HUES64 (cell line): ENCODE data around the gene TTLL7.

ENCODE experiments used
- H3K27ac ChIP-seq: 2 replicates; pipeline ENCODE4 v1.7.0; 2013; ENCODE audit warnings: low read depth, low read length, inconsistent platforms
- H3K27me3 ChIP-seq: 2 replicates; pipeline ENCODE4 v1.6.1; 2013; ENCODE audit warnings: mild to moderate bottlenecking, low read length; ENCODE audit not compliant: insufficient read depth
- H3K36me3 ChIP-seq: 2 replicates; pipeline ENCODE4 v1.6.1; 2013; ENCODE audit warnings: mild to moderate bottlenecking, low read length; ENCODE audit not compliant: insufficient read depth
- H3K4me1 ChIP-seq: 2 replicates; pipeline ENCODE4 v1.6.1; 2013; ENCODE audit warnings: mild to moderate bottlenecking, low read length, moderate library complexity; ENCODE audit not compliant: insufficient read depth
- H3K4me3 ChIP-seq: 2 replicates; pipeline ENCODE4 v1.5.1; 2013; ENCODE audit warnings: mild to moderate bottlenecking, low read length, moderate library complexity
- H3K9ac ChIP-seq: 2 replicates; pipeline ENCODE4 v1.6.1; 2013; ENCODE audit warnings: mild to moderate bottlenecking, low read depth, low read length
- H3K9me3 ChIP-seq: 2 replicates; pipeline ENCODE4 v1.6.1; 2013; ENCODE audit warnings: low read depth, low read length; ENCODE audit not compliant: insufficient read depth
- WGBS: fragments of 150-250, 120-280 bp; methylation state at CpG from one replicate; pipeline ENCODE4 v1.1.7; 2013; ENCODE audit warnings: missing lambda C conversion rate; 5-methylcytosine and 5-hydroxymethylcytosine counted together

Gene TTLL7

DNA sequence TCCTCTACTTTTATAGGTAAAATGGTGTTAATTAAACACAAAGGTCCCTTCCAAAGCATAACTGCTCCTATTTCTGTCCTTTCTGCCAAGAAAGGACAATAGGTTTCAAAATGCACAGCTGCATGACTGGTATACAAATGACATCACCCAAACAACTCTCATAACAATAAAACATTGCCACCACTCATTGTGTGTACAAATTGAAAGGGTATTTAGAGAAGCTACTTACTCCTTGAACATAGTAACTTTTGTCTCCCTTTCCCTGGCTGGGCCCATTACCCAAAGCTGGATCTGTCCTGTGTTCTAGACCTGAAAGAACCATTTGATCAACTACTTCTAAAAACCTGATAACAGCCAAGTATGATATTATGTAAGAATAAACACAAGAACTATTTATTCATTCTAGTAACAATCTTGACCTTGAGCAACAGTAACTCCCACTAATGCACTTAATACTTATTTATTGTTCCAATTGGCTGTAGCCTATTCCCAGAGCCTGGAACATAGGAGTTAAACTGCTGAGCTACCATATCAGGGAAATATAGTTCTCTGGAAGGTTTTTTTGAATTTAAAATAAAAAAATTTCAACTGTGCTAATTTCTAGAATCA lies 38.2 kb downstream of the TTLL7 start:
- Histone ChIP-seq H3K9ac (no peak overlapping the region), H3K27me3 (no peaks in the 10 kb centered on the region), H3K36me3 (no peaks in the 10 kb centered on the region), H3K4me3 (no peak overlapping the region), H3K4me1 (no peaks in the 10 kb centered on the region), H3K9me3 (no peaks in the 10 kb centered on the region), H3K27ac (no peak overlapping the region)

- Histone ChIP-seq H3K27me3 (no peaks in the 10 kb centered on the region), H3K4me3 (no peak overlapping the region), H3K36me3 (no peaks in the 10 kb centered on the region), H3K9ac (no peak overlapping the region), H3K4me1 (no peaks in the 10 kb centered on the region), H3K27ac (no peak overlapping the region), H3K9me3 (no peaks in the 10 kb centered on the region)
- WGBS, result no CpG with 5 or more reads among the region's 1 CpG
Measured at GRCh38 chr1:83959824-83960498, 39.0 kb downstream of the TTLL7 start.

DNA sequence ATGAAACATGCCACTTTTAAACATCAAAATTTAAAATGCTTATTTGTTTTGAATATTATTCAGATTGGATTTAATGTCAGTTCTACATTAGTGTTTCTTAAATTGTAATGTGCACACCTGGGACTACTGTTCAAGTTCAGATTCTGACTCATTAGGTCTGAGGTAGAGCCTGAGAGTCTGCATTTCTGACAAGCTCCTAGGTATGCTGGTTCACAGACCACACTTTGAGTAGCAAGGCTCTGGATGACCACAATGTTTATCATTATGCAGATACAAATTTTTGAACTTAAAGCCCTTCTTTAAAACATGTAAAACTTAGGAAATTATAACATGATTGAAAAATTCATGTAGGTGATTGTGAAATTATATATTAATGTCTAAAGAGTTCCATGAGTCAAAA lies 40.2 kb downstream of the TTLL7 start:
- H3K27me3 ChIP-seq, result no peaks in the 10 kb centered on the region
- H3K9ac ChIP-seq, result no peak overlapping the region
- H3K27ac ChIP-seq, result no peak overlapping the region
- H3K4me1 ChIP-seq, result 0 out of 2 replicates have a peak, but pooled peaks cover 5% of the 10 kb centered on the region
- no peaks in the 10 kb centered on the region for H3K36me3 ChIP-seq
- no peak overlapping the region for H3K4me3 ChIP-seq
- H3K9me3 ChIP-seq, result no peaks in the 10 kb centered on the region

- Histone ChIP-seq H3K9me3 (no peaks in the 10 kb centered on the region), H3K9ac (no peak overlapping the region), H3K27ac (no peak overlapping the region), H3K27me3 (no peaks in the 10 kb centered on the region), H3K4me3 (no peak overlapping the region), H3K36me3 (no peaks in the 10 kb centered on the region), H3K4me1 (0 out of 2 replicates have a peak, but pooled peaks cover 5% of the 10 kb centered on the region)
- WGBS, result 96% methylated on average over 2 of the region's 3 CpGs
Measured at GRCh38 chr1:83954166-83954823, 44.6 kb downstream of the TTLL7 start.

DNA sequence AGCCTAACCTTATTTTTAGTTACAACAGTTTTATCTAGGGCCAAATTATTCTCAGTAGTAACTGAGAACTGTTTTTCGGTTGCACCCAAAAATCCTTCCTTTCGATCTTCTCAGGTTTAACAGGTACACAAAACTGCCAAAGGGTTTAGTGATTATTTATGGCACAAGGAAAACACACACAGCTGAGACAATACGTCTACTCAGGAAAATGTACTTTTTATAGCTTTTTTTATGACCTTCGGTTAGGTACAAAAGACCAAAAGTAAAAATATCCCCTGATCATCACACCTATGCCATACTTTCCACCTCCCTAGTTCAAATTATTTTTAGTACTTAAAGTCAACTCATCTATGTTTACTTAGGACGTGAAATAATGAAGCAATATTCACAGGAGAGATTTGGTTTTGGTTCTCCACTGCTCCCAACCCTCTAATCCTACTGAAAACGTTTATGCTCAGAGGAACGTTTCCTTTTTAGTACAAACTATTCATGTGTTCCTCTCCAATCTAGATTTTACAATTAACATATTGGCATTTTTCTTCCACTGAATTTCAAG lies 48.7 kb downstream of the TTLL7 start:
- H3K9ac ChIP-seq, result no peak overlapping the region
- H3K4me1 ChIP-seq, result 0 out of 2 replicates have a peak, but pooled peaks cover 5% of the 10 kb centered on the region
- 93% methylated on average over 7 of the region's 7 CpGs for WGBS
- H3K36me3 ChIP-seq, result no peaks in the 10 kb centered on the region
- no peaks in the 10 kb centered on the region for H3K27me3 ChIP-seq
- H3K4me3 ChIP-seq, result no peak overlapping the region
- no peak overlapping the region for H3K27ac ChIP-seq
- H3K9me3 ChIP-seq, result no peaks in the 10 kb centered on the region

- H3K36me3 ChIP-seq, result no peaks in the 10 kb centered on the region
- 71% methylated on average over 3 of the region's 3 CpGs for WGBS
- no peak overlapping the region for H3K4me3 ChIP-seq
- H3K9me3 ChIP-seq, result peaks cover 5% of the 10 kb centered on the region; the same call in 1 of the 2 replicates
- no peaks in the 10 kb centered on the region for H3K27me3 ChIP-seq
- H3K4me1 ChIP-seq, result no peaks in the 10 kb centered on the region
- H3K27ac ChIP-seq, result no peak overlapping the region
- no peak overlapping the region for H3K9ac ChIP-seq
Measured at GRCh38 chr1:83942914-83943313, 56.0 kb downstream of the TTLL7 start.

DNA sequence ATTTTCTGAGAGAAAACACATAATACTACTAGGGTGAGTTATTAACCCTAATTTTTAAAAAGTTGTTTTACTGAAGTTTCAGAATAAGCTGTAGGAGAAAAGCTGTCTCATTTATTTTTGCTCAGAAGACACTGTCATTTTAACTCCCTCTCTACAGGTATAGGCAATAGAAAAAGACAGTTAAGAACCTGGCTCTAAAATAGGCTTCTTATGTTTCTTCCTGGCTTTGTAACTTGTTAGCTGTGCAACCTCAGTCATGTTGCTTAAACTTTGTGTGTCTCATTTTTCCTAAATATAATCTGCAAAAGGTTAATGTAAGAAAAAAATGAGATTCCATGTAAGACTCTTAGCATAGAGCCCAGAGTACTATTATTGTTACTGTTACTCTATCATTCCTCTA lies 64.4 kb downstream of the TTLL7 start:
- no peak overlapping the region for H3K4me3 ChIP-seq
- no peaks in the 10 kb centered on the region for H3K9me3 ChIP-seq
- no peak overlapping the region for H3K27ac ChIP-seq
- no peaks in the 10 kb centered on the region for H3K27me3 ChIP-seq
- no peaks in the 10 kb centered on the region for H3K36me3 ChIP-seq
- H3K9ac ChIP-seq, result no peak overlapping the region
- no peaks in the 10 kb centered on the region for H3K4me1 ChIP-seq

- Histone ChIP-seq H3K4me1 (peaks cover 2% of the 10 kb centered on the region; the same call in 1 of the 2 replicates), H3K27me3 (no peaks in the 10 kb centered on the region)
- WGBS, result 98% methylated on average over 3 of the region's 4 CpGs
Measured at GRCh38 chr1:83932693-83933092, 66.2 kb downstream of the TTLL7 start.

DNA sequence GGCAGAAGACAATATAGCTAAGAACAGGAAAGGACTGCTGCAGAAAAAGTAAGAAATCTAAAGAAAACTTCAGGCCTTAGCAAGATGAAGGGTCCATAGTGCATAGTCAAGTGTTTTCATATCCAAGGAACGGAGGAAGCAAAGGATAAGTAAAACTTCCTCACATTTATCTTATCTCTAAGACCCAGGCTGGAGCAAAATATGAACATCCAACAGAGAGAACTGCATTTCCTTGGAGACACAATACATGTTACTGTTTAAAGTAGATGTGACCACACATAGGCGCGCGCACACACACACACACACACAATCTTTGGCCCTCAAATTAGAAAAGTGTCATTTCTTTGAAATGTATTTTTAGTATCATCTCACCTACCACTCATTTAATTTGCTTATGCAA lies 66.7 kb downstream of the TTLL7 start:
- no peaks in the 10 kb centered on the region for H3K27me3 ChIP-seq
- H3K9me3 ChIP-seq, result no peaks in the 10 kb centered on the region
- no peaks in the 10 kb centered on the region for H3K36me3 ChIP-seq
- H3K9ac ChIP-seq, result no peak overlapping the region
- no peak overlapping the region for H3K27ac ChIP-seq
- no peak overlapping the region for H3K4me3 ChIP-seq
- 100% methylated on average over 1 of the region's 4 CpGs for WGBS
- peaks cover 6% of the 10 kb centered on the region; the same call in 1 of the 2 replicates for H3K4me1 ChIP-seq

More at GRCh38 chr1:83932693-83933092, 66.2 kb downstream of the TTLL7 start:
- Histone ChIP-seq H3K9me3 (no peaks in the 10 kb centered on the region), H3K36me3 (no peaks in the 10 kb centered on the region), H3K4me3 (no peak overlapping the region), H3K9ac (no peak overlapping the region), H3K27ac (no peak overlapping the region)

GRCh38 chr1:83931658-83932253 lies 67.2 kb downstream of the TTLL7 start:
- no peaks in the 10 kb centered on the region for H3K36me3 ChIP-seq
- H3K27ac ChIP-seq, result no peak overlapping the region
- H3K9me3 ChIP-seq, result no peaks in the 10 kb centered on the region
- WGBS, result 0% methylated on average over 1 of the region's 2 CpGs
- peaks cover 10% of the 10 kb centered on the region; the same call in 1 of the 2 replicates for H3K4me1 ChIP-seq
- H3K9ac ChIP-seq, result no peak overlapping the region
- H3K27me3 ChIP-seq, result no peaks in the 10 kb centered on the region
- no peak overlapping the region for H3K4me3 ChIP-seq

- no CpG with 5 or more reads among the region's 1 CpG for WGBS
- no peaks in the 10 kb centered on the region for H3K9me3 ChIP-seq
- H3K4me3 ChIP-seq, result no peak overlapping the region
- no peaks in the 10 kb centered on the region for H3K36me3 ChIP-seq
- peaks cover 10% of the 10 kb centered on the region; the same call in 1 of the 2 replicates for H3K4me1 ChIP-seq
- no peak overlapping the region for H3K9ac ChIP-seq
- no peak overlapping the region for H3K27ac ChIP-seq
- H3K27me3 ChIP-seq, result no peaks in the 10 kb centered on the region
Measured at GRCh38 chr1:83929184-83929583, 69.7 kb downstream of the TTLL7 start.
